ENCODE data around the gene NTN4. TPM values are rescaled to one million over a fixed set of nuclear protein-coding genes. Genes with fewer than 3 reads are reported as not detected.
"Not testable (repeated sequence)": the region's sequence is repeated elsewhere in the genome, so short reads cannot be mapped to it uniquely, and the experiment has no call there.

Gene NTN4
- total RNA-seq, 6 donors from 2014 or later: 74.1 to 115 (median 94.3) TPM

DNA sequence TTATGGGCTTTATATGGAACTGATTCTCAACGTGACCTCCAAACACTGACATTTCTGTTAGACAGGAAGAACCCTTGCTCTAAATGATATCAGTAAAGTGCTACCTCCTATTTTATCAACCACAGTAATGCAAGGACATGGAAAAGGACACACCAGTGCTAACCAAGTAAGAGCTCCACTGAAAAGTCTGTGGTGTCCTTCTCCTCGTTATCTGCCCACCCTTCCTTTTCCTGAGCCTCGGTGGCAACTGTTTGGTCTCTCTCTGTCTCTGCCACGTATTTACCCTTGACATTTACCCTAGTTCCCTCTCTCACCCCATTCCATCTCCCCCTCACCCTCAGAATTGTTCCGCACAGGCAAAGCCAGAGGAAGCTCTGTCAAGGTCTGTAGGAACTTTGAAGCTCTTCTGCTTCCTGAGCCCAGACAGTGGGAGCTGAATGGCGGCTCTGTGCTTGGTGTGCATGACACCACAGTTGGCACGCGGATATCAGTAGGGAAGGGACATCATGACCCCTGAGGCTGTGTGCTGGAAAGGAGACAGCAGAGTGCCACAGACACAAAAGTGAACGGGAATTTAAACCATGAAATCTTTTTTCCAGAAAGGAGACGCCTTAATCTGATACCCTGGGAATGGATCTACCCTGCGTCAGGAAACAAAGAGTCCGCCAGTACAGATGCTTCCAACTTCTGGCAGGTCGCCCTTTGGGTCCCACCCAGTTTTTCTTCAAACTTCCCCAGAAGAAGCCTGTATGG is 50.8 kb downstream of the NTN4 start:
- no peaks in the 10 kb centered on the region for H3K9me3 ChIP-seq
- DNase-seq (no peak), ATAC-seq (ENCODE audit: low FRiP score in 2 of 2) (peak; percentile 68 to 75)
- no peaks in the 10 kb centered on the region for H3K4me1 ChIP-seq
- no peak overlapping the region for H3K4me3 ChIP-seq
- 57 to 67% methylated on average over 13 of the region's 13 CpGs for WGBS, 2 donors
- H3K27ac ChIP-seq: peak overlapping the region; percentile 22 to 74 (median 42)
- peaks cover 0 to 3% (median 0%) of the 10 kb centered on the region in 4 donors for H3K36me3 ChIP-seq
- no peaks in the 10 kb centered on the region for H3K27me3 ChIP-seq
- TF ChIP-seq POLR2A (IDR thresholded peaks at IDR 0.05) (no peak), POLR2AphosphoS5 (IDR thresholded peaks at IDR 0.05) (peak in 1 of 2 donors; percentile 46)
- TF ChIP-seq, protein P1, sequence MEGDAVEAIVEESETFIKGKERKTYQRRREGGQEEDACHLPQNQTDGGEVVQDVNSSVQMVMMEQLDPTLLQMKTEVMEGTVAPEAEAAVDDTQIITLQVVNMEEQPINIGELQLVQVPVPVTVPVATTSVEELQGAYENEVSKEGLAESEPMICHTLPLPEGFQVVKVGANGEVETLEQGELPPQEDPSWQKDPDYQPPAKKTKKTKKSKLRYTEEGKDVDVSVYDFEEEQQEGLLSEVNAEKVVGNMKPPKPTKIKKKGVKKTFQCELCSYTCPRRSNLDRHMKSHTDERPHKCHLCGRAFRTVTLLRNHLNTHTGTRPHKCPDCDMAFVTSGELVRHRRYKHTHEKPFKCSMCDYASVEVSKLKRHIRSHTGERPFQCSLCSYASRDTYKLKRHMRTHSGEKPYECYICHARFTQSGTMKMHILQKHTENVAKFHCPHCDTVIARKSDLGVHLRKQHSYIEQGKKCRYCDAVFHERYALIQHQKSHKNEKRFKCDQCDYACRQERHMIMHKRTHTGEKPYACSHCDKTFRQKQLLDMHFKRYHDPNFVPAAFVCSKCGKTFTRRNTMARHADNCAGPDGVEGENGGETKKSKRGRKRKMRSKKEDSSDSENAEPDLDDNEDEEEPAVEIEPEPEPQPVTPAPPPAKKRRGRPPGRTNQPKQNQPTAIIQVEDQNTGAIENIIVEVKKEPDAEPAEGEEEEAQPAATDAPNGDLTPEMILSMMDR (IDR thresholded peaks at IDR 0.05): no peak

DNA sequence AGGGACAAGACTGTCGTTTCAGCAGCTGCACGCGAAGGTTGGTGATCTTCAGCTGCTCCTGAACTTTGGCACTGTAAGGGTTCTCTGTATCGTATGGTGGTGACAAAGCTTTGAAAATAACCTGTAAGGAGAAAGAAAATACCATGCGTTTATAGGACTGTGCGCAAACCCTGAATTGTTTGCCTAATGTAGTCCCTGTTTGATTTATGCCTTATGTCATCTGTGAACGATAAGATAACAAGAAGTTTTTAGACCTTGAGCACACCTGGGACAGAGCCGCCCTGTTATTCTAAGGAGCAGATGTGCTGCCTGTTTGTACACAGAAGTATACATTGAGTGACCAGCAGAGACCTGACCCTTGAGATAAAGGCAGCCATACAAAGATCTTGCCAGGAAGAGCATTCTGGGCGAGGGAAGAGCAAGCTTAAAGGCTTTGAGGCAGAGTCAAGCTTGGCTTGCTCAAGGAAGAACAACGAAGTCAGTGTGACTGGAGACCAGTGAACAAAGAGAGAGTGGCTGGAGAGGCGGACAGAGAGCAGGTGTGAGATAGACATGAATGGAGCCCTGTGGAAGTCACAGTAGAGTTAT is 52.4 kb downstream of the NTN4 start:
- peaks cover 0 to 6% (median 3%) of the 10 kb centered on the region in 4 donors for H3K4me1 ChIP-seq
- ATAC-seq (ENCODE audit: low FRiP score in 2 of 2) (no peak), DNase-seq (no peak)
- H3K27ac ChIP-seq: peak overlapping the region in 1 of 4 donors; percentile 10
- 75 to 83% methylated on average over 11 of the region's 11 CpGs for WGBS, 2 donors
- TF ChIP-seq POLR2AphosphoS5 (IDR thresholded peaks at IDR 0.05) (no peak), EP300 (IDR thresholded peaks at IDR 0.05) (no peak)
- TF ChIP-seq, protein P1 (IDR thresholded peaks at IDR 0.05): no peak
- peaks cover 0 to 3% (median 0%) of the 10 kb centered on the region in 4 donors for H3K36me3 ChIP-seq
- H3K9me3 ChIP-seq: no peaks in the 10 kb centered on the region
- H3K27me3 ChIP-seq: no peaks in the 10 kb centered on the region
- H3K4me3 ChIP-seq: no peak overlapping the region

DNA sequence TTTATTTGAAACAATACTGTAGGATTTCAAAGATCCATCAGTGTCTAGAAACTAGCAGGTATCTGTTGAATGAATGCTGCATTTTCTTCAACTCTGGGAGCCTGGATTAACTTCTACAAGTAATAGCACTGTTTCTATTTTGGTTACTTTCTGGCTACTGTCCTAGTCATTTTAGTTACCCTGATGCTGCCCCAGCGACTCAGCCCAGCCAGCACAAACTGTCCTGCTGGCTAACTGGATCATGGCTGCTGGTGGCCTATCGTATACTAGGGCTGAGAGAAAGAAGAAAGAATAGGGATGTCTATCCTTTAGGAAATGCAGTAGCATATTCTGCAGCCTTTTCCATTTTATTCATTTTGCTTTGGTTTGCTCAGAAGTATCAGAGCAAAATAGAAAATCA is 53.9 kb downstream of the NTN4 start:
- ATAC-seq (ENCODE audit: low FRiP score in 2 of 2): no peak

DNA sequence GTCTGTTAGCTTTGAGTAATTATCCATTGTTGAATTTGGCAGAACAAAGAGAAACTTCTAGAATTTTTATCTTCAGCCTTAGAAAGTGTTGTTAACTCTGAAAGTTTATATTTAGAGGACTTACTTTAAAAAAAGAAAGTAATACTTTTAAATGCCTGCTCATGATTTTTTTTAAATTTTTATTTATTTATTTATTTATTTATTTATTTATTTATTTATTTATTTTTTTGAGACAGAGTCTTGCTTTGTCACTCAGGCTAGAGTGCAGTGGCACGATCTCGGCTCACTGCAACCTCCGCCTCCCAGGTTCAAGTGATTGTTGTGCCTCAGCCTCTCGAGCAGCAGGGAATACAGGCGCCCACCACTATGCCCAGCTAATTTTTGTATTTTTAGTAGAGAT is 54.8 kb downstream of the NTN4 start:
- H3K4me3 ChIP-seq; DNase-seq; H3K27me3 ChIP-seq; H3K36me3 ChIP-seq; H3K27ac ChIP-seq; H3K9me3 ChIP-seq; ATAC-seq (ENCODE audit: low FRiP score in 2 of 2): not testable (repeated sequence)
- 82 to 85% methylated on average over 5 of the region's 5 CpGs for WGBS, 2 donors
- peaks cover 0 to 11% (median 5%) of the 10 kb centered on the region in 4 donors for H3K4me1 ChIP-seq

More for the DNA sequence above, 53.9 kb downstream of the NTN4 start:
- TF ChIP-seq POLR2AphosphoS5 (IDR thresholded peaks at IDR 0.05) (no peak), EP300 (IDR thresholded peaks at IDR 0.05) (no peak), POLR2A (IDR thresholded peaks at IDR 0.05) (no peak)
- TF ChIP-seq, protein P1 (IDR thresholded peaks at IDR 0.05): no peak
- no peak overlapping the region for H3K4me3 ChIP-seq
- WGBS, 2 donors: 72 to 90% methylated on average over 2 of the region's 2 CpGs
- no peaks in the 10 kb centered on the region for H3K27me3 ChIP-seq
- H3K4me1 ChIP-seq: peaks cover 0 to 11% (median 5%) of the 10 kb centered on the region in 4 donors
- no peak for DNase-seq
- no peaks in the 10 kb centered on the region for H3K9me3 ChIP-seq
- no peak overlapping the region for H3K27ac ChIP-seq
- H3K36me3 ChIP-seq: peaks cover 0 to 3% (median 0%) of the 10 kb centered on the region in 4 donors

DNA sequence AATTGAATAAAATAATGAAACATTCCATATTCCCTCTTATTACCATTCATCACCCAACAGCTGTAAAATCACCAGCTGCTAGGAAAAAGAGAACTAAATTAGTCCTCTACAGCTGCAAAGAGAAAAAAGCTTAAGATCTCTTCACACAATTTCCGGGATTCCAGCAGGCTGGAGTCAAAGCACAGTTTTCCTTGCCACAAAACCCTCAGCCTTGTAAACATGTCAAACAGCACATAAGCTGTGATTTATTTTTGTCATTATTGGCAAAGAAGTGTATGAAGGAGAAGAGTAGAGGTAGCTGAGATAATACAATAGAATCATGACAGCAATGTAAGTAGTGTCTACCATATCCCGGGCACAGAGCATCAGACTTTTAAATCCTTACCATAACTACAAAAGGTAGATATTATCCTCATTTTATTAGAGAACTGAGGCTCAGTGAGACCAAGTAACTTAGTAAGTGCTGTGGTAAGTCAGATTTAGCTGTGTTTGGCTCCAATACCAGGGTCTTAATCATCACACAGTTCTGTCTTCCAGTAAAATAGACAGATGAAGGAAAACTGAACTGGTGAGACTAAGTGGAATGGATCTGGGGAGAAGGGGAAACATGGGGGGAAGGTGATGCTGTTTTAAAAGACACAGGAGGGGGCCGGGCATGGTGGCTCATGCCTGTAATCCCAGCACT is 57.3 kb downstream of the NTN4 start:
- H3K36me3 ChIP-seq: peaks cover 0 to 3% (median 0%) of the 10 kb centered on the region in 4 donors
- peak overlapping the region; percentile 5 to 32 (median 24) for H3K27ac ChIP-seq
- H3K27me3 ChIP-seq: no peaks in the 10 kb centered on the region
- DNase-seq: no peak
- 59 to 65% methylated on average over 3 of the region's 3 CpGs for WGBS, 2 donors
- peaks cover 0 to 11% (median 5%) of the 10 kb centered on the region in 4 donors for H3K4me1 ChIP-seq
- peak in 1 of 2 donors; percentile 61 for ATAC-seq (ENCODE audit: low FRiP score in 2 of 2)
- no peak for TF ChIP-seq POLR2AphosphoS5 (IDR thresholded peaks at IDR 0.05)
- TF ChIP-seq POLR2A (IDR thresholded peaks at IDR 0.05): no peak
- TF ChIP-seq EP300 (IDR thresholded peaks at IDR 0.05): no peak
- TF ChIP-seq, protein P1 (IDR thresholded peaks at IDR 0.05): no peak
- no peaks in the 10 kb centered on the region for H3K9me3 ChIP-seq
- no peak overlapping the region for H3K4me3 ChIP-seq
